GM18870 (cell line): ENCODE data around the gene DPF3.

Experiments
- ATAC-seq: cut with Tn5 transposase; IDR thresholded peaks from one replicate; pipeline ENCODE4 v1.9.1; 2021; ENCODE audit warnings: moderate library complexity; ENCODE audit not compliant: unreplicated experiment

Gene DPF3

GRCh38 chr14:72721083-72721482 lies 172.8 kb downstream of the DPF3 start:
- no peak for ATAC-seq

DNA sequence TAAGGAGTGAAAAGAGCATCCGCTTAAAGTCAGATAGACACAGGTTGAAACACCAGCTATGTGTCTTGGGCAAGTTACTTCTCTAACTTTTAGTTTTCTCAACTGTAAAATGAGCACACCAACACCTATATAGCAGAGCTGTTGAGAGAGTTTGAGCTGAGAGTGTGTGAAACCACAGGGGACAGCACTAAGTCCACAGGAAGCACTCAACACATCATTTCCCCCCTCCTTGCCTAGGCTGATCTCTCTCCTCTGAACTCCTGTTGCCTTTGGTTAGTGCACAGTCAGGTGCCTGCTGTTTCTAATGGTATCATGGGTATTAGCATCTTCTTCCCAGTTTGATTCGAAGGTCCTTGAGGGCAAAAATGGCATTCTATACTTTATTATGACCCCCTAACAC lies 176.7 kb downstream of the DPF3 start:
- ATAC-seq, result no peak

- no peak for ATAC-seq
These were observed 177.4 kb downstream of the DPF3 start for GRCh38 chr14:72716476-72716875.

- ATAC-seq, result no peak
These were observed 178.1 kb downstream of the DPF3 start for GRCh38 chr14:72715850-72716228.

DNA sequence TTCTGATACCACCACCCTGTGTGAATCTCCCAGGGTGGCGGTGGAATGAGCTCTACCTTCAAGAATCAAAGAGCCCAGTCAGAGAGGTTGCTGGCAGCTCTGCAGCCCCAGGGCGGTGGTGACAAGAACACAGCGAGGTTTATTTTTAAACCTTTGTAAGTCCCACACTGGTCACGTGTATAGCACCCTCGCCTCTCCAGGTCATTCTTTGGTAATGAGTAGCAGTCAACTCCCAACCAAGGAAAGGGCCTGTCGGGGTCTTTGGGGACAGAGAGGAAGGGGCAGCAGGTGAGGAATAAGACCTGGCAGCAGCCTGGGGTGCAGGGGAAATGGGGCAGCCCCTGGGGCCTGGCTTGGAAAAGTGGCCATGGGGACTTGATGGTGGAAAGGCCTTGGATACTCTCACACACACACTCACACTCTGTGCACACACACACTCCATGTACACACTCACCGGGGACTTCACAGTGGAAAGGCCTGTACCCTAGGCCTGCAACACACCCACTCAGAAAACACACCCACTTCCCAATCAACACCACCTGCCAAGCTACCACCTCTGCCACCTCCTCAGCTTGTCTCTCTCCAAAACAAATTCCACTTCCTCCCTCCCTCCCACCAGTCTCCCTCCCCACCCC lies 178.6 kb downstream of the DPF3 start:
- no peak for ATAC-seq

GRCh38 chr14:72714871-72715214 lies 179.1 kb downstream of the DPF3 start:
- ATAC-seq, result no peak

- ATAC-seq, result no peak
These were observed 179.8 kb downstream of the DPF3 start for GRCh38 chr14:72714094-72714493.

GRCh38 chr14:72711936-72712335 lies 182.0 kb downstream of the DPF3 start:
- no peak for ATAC-seq

DNA sequence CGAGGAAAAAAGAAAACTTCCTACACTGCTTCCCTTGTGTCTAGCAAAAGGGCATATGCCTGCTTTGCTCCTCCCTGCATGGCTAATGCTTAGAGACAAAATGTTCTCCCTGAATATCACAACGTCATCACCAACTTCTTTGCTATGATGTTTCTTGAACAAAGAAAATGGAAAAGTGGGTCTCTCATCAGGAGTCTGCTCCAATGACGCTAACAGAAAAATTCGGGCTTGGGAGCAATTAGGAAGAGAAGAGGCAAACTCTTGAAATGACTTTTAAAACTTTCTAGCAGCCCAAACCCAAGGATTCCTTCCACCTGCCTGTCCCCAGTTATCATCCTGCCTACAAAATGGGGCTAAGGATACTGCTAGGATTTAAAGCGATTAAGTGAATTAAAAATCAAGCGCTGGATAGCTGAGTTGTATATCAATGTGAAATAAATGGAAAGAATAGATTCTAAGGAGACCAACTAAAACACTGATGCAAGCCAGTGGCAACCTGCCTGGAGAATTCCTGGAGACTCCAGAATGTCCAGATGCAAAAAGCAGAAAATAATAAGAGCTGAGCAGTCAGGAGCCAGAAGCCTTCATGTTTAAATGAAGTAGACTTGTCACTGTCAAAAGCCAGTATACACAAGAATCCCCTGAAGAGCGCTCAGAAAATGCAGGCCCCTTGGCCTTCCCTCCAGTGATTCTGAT lies 183.8 kb downstream of the DPF3 start:
- ATAC-seq, result no peak

DNA sequence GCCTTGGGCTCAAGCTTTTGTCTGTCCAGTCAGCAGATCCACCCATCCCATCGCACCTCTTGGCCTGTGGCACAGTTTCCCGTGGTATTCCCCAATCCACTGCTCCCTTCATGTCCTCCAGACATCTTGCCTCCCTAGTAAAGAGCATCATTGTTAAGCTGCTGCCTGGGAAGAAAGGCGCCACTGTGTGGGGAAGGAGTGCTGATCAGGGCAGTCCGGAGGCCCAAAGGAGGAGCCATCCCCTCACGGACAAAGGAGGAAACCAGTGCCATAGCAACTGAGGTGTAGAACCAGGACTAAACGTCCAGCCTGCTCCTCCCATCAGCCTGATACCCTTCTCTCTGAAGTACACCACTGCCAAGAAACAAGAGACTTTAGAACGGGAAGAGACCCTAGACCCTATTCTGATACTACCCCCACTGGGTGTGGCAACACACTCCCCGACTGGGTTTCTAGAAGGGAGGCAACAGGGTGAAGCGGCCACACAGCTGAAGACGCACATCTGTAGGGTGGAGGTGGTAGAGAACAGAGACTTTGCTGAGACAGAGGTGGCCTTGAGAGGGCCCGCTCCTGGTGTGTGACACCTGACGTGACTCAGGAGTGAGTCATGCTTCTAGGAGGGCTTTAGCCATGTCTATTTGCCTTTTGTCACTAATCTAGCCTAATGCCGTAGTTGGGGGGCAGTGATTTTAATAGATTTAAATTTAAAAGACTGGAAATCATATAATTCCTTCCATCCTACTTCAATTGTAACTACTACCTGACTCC lies 185.0 kb downstream of the DPF3 start:
- no peak for ATAC-seq

- ATAC-seq, result no peak
These were observed 185.7 kb downstream of the DPF3 start for GRCh38 chr14:72708222-72708621.

GRCh38 chr14:72706485-72706884 lies 187.4 kb downstream of the DPF3 start:
- no peak for ATAC-seq

- no peak for ATAC-seq
These were observed 189.4 kb downstream of the DPF3 start for GRCh38 chr14:72704502-72704901.

DNA sequence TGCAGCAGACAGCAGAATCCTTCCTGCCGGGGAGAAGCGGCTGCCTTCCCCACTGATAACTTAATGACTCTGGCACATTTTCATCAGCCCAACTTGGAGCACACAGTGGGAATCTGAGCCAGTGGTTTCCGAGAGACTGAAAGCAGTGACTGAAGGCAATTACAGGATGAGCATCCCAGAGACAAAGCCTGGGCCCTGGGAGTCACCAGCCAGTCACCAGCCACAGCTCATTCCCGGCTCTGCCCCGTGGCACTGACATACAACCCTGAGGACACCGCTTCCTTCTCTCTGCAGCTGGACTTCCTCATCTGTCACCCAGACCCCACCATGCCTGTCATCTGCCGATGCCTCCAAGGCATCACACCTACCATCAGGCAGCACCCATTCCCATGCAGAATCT lies 192.3 kb downstream of the DPF3 start:
- no peak for ATAC-seq

- ATAC-seq, result no peak
These were observed 192.7 kb downstream of the DPF3 start for GRCh38 chr14:72701237-72701565.

DNA sequence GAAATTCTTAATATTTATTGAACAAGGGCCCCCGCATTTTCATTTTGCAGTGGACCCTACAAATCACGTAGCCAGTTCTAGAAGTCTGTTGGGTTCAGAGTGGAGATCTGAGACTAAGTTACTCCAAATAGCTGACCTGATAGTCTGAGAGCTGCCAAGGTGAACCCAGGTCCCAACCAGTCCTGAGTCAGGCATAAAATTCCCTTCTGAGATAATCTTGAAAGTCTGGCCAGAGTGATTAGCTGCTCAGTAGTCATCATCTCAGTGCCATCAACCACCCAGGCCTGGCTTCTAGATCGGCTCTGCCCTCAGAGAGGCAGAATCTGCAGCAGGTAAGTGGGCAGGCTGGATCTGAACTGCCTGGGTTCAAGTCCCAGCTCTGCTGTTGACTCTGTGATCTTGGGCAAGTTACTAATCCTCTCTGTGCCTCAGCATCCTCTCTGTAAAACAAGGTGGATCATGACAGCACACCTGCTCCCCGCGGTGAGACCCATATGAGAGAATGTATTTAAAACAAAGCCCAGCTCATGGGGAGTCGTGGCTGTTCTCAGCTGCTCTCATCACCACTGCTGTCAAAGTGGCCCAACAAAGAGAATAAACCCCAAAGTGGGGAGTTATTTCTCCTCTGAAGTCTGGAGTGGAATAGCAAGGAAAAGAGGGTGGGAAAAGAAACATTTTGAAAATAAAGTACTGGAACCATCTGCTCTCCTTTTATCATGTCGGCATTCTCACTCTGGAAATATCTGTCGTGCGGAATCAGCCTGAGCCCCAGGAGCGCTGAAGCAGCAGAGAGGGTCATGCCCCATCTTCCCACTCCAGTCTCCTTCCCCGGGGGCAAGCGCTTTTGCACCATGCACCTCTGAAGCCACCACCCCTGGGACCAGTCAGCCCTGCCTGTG lies 193.3 kb downstream of the DPF3 start:
- ATAC-seq, result no peak

- no peak for ATAC-seq
These were observed 194.0 kb downstream of the DPF3 start for GRCh38 chr14:72699852-72700257.

GRCh38 chr14:72699443-72699842 lies 194.5 kb downstream of the DPF3 start:
- no peak for ATAC-seq

DNA sequence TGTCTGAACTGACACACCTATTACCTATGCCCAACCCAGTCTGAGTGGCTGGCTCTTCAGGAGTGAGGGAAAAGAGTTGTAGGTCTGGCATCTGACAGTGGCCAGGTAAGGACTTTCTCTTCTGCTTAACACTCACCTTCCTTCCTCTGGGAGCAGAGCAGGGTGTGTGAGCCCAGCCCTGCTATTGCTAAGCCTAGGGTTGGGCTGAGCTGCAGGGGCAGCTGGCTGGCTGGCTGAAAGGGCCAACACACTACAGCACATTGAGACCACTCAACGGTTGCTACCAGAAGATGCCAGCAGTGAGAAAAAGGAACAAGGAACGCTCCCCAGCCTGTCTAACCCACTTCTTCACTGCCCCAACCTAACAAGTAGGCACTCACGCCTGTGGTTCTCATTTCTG lies 201.2 kb downstream of the DPF3 start:
- no peak for ATAC-seq

GRCh38 chr14:72690324-72690723 lies 203.6 kb downstream of the DPF3 start:
- no peak for ATAC-seq

GRCh38 chr14:72688990-72689671 lies 204.8 kb downstream of the DPF3 start:
- ATAC-seq, result no peak
